GM12878 (cell line): ENCODE data around the gene RGL1. TPM values are rescaled to one million over a fixed set of nuclear protein-coding genes. Genes with fewer than 3 reads are reported as not detected.
"Not testable (repeated sequence)": the region's sequence is repeated elsewhere in the genome, so short reads cannot be mapped to it uniquely, and the experiment has no call there.

ENCODE experiments used
- ATAC-seq: fragments of 200-7000 bp; cut with Tn5 transposase; 3 replicates; pipeline ENCODE4 v1.9.1; 2020; ENCODE audit warnings: mild to moderate bottlenecking, moderate library complexity
- BruUV-seq: library from RNA; stranded (reverse); fragments of 400-500 nt; replicated peaks from 2 replicates; lab custom pipeline; 2021; lab: Mats Ljungman, UMichigan
- CTCF ChIA-PET: fragments of 300-600 bp; sonication (Branson Sonifier 250); formaldehyde crosslinking; extraction: SDS; loops from one replicate; lab custom pipeline; 2021; ENCODE audit warnings: inconsistent platforms; lab: Yijun Ruan, JAX
- POLR2A ChIA-PET: fragments of 350-600 bp; formaldehyde crosslinking; extraction: SDS; loops from one replicate; lab custom pipeline; 2021; ENCODE audit warnings: inconsistent platforms; lab: Charles Lee
- RAD21 ChIA-PET: fragments of 300-600 bp; sonication (Branson Sonifier 250); formaldehyde crosslinking; loops from one replicate; lab custom pipeline; 2023; ENCODE audit warnings: antibody characterized with exemption; ENCODE audit not compliant: unreplicated experiment; lab: Charles Lee
- SMC1A ChIA-PET: fragments of 300-600 bp; sonication (Branson Sonifier 250); formaldehyde crosslinking; loops from one replicate; lab custom pipeline; 2023; ENCODE audit not compliant: unreplicated experiment, uncharacterized antibody; lab: Charles Lee
- DNase-seq: peaks from one replicate; pipeline ENCODE4 v3.0.0-alpha.2; 2011; ENCODE audit warnings: low read depth, low spot score
- FAIRE-seq: peaks from 3 replicates; lab custom pipeline; 2011; peaks lifted over from hg19 to GRCh38; lab: Jason Lieb, UNC
- H2AFZ ChIP-seq: 2 replicates; pipeline ENCODE4 v1.6.0; 2011; ENCODE audit warnings: low read depth, low read length, control low read depth; ENCODE audit not compliant: control insufficient read depth
- H3K27ac ChIP-seq: 2 replicates; pipeline ENCODE4 v1.5.1; 2011; ENCODE audit warnings: control low read depth; ENCODE audit not compliant: control insufficient read depth, insufficient read depth
- H3K27me3 ChIP-seq, 2 experiments: replicated peaks in 1 of 2; 2 replicates each; pipeline versions ENCODE4 v1.6.0 to v1.6.1; 2011; ENCODE audit warnings: low read length in 1 of 2; ENCODE audit not compliant: control insufficient read depth in 2 of 2, insufficient read depth in 2 of 2
- H3K36me3 ChIP-seq, 2 experiments: 2 replicates each; pipeline ENCODE4 v1.5.1; 2011; ENCODE audit warnings: low read length in 1 of 2; ENCODE audit not compliant: control insufficient read depth in 2 of 2, insufficient read depth in 2 of 2
- H3K4me1 ChIP-seq: 2 replicates; pipeline ENCODE4 v1.6.1; 2011; ENCODE audit warnings: mild to moderate bottlenecking, low read length, moderate library complexity, mixed read lengths; ENCODE audit not compliant: control insufficient read depth, insufficient read depth
- H3K4me2 ChIP-seq: 2 replicates; pipeline ENCODE4 v1.6.0; 2011; ENCODE audit warnings: control low read depth; ENCODE audit not compliant: control insufficient read depth, insufficient read depth
- H3K4me3 ChIP-seq: fragments of 200-600 bp; sonication (generic); 2 replicates; pipeline ENCODE4 v1.5.1; 2016
- H3K79me2 ChIP-seq: 2 replicates; pipeline ENCODE4 v1.6.0; 2011; ENCODE audit warnings: low read length; ENCODE audit not compliant: control insufficient read depth, insufficient read depth
- H3K9ac ChIP-seq: 2 replicates; pipeline ENCODE4 v1.8.0; 2011; ENCODE audit warnings: low read length, control low read depth, mixed read lengths; ENCODE audit not compliant: control insufficient read depth, insufficient read depth
- H3K9me3 ChIP-seq: replicated peaks from 3 replicates; pipeline ENCODE4 v1.5.1; 2011; ENCODE audit warnings: mild to moderate bottlenecking, low read length; ENCODE audit not compliant: control insufficient read depth, insufficient read depth
- H4K20me1 ChIP-seq: 2 replicates; pipeline ENCODE4 v1.6.0; 2011; ENCODE audit not compliant: control insufficient read depth, insufficient read depth
- ETV6 ChIP-seq, 2 experiments: fragments of 450-650 bp in 1 of 2; IDR thresholded peaks in 1 of 2; conservative IDR thresholded peaks in 1 of 2; 2 replicates each; pipeline ENCODE4 v1.6.1; 2014; ENCODE audit warnings: antibody characterized with exemption in 1 of 2, borderline replicate concordance in 1 of 2, low read depth in 1 of 2, mild to moderate bottlenecking in 1 of 2, moderate library complexity in 1 of 2
- WGBS: methylation state at CpG from one replicate; pipeline ENCODE4 v1.1.6; 2016; ENCODE audit warnings: low lambda C conversion rate; ENCODE audit not compliant: insufficient replicate concordance, insufficient coverage; ENCODE audit errors: missing lambda C conversion rate; 5-methylcytosine and 5-hydroxymethylcytosine counted together
- in situ Hi-C: fragments of 300-500 bp; cut with MboI; formaldehyde crosslinking; loops from 9 replicates; pipeline ENCODE4 v1.14.3; 2018; ENCODE audit warnings: mixed read lengths
- intact Hi-C: fragments of 100-400 bp; cut with micrococcal nuclease; formaldehyde crosslinking; loops from one replicate; pipeline ENCODE4 v1.14.2; 2022; ENCODE audit not compliant: unreplicated experiment
- polyA plus RNA-seq, 11 experiments: library from polyadenylated mRNA; depleted of rRNA in 4 of 11; unstranded in 6 of 11; stranded (reverse) in 5 of 11; fragments of >200 nt; fragmentation: Nextera tagmentation in 4 of 11; fragmentation: Illumina TruSeq in 1 of 11; extraction: Ambion mirVana in 4 of 11; extraction: Trizol in 1 of 11; gene quantifications; 1 replicate in 1 of 11; 2 replicates in 10 of 11; pipeline versions ENCODE4 v1.2.1 to v1.2.3, GENCODE V29; 2011 to 2016; ENCODE audit warnings: inconsistent platforms in 2 of 11, missing spikeins in 2 of 11, low read depth in 1 of 11
- total RNA-seq, 4 experiments: library from RNA; depleted of rRNA in 3 of 4; stranded (reverse); fragments of >200 nt in 3 of 4; fragmentation: Illumina TruSeq in 1 of 4; extraction: Trizol in 1 of 4; gene quantifications; 2 replicates each; pipeline versions ENCODE4 v1.2.1 to v1.2.3, GENCODE V29; 2013 to 2021

Gene RGL1
- total and polyA plus RNA-seq, 10 of the 15 experiments (the other 5 are each of a cell fraction or from before 2014, with no cell fraction given) = 8.1 to 25.0 (median 19.0) TPM

DNA sequence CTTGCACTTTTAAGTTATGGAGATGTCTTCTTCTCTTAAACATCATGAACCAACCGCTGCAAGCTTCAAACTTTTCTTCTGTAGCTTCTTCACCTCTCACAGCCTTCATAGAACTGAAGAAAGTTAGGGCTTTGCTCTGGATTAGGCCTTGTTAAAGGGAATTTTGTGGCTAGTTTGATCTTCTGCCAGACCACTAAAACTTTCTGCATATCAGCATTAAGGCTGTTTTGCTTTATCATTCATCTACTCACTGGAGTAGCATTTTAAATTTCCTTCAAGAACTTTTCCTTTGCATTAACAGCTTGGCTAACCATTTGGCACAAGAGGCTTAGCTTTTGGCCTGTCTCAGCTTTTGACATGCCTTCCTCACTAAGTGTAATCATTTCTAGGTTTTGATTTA, 43.0 kb upstream of the RGL1 start:
- SMC1A ChIA-PET = interaction anchor here (0.9 to 1.2 kb wide), 3 partner anchors 10 to 77 kb away, joined by 3 read pairs; no protein-coding TSS in a partner anchor
- no peak for ATAC-seq
- H4K20me1 ChIP-seq = no peaks in the 10 kb centered on the region
- TF ChIP-seq ETV6 (conservative IDR thresholded peaks at IDR 0.05 in 1 of 2, IDR thresholded peaks at IDR 0.05 in 1 of 2; ENCODE audit: borderline replicate concordance in 1 of 2, low read depth in 1 of 2) = no peak
- TF ChIP-seq, all 136 proteins: peak for 0
- Histone ChIP-seq H3K4me1 (no peaks in the 10 kb centered on the region), H3K9ac (no peak overlapping the region), H3K36me3 (no peaks in the 10 kb centered on the region), H3K27ac (no peak overlapping the region), H3K4me3 (no peak overlapping the region), H3K9me3 (peaks cover 11% of the 10 kb centered on the region), H3K79me2 (no peaks in the 10 kb centered on the region), H3K27me3 (no peaks in the 10 kb centered on the region), H3K4me2 (no peak overlapping the region), H2AFZ (no peak overlapping the region)
- POLR2A ChIA-PET = interaction anchor here (0.6 to 1.5 kb wide), 3 partner anchors 19 to 98 kb away, joined by 3 read pairs; no protein-coding TSS in a partner anchor
- no TSS peak for BruUV-seq
- DNase-seq (no peak), FAIRE-seq (no peak)
- WGBS = 0% methylated on average over 1 of the region's 1 CpG
- CTCF ChIA-PET = interaction anchor here (1.0 kb wide), 1 partner anchor 106 kb away, joined by 3 read pairs; no protein-coding TSS in a partner anchor
- in situ Hi-C loops = no loop called here
- intact Hi-C loops = no loop called here
- RAD21 ChIA-PET = no interaction called here

DNA sequence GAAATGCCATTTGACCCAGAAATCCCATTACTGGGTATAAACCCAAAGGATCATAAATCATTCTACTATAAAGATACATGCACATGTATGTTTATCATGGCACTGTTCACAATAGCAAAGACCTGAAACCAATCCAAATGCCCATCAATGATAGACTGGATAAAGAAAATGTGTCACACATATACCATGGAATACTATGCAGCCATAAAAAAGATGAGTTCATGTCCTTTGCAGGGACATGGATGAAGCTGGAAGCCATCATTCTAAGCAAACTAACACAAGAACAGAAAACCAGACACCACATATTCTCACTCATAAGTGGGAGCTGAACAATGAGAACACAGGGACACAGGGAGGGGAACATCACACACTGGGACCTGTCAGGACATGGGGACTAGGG, 42.1 kb upstream of the RGL1 start:
- H3K79me2 ChIP-seq, H2AFZ ChIP-seq, POLR2A ChIA-PET, H3K9ac ChIP-seq, H3K4me2 ChIP-seq, H3K4me3 ChIP-seq, H4K20me1 ChIP-seq, in situ Hi-C loops, H3K36me3 ChIP-seq, CTCF ChIA-PET, ATAC-seq, H3K4me1 ChIP-seq, H3K27me3 ChIP-seq, BruUV-seq, H3K27ac ChIP-seq, FAIRE-seq, RAD21 ChIA-PET, DNase-seq, intact Hi-C loops: not testable (repeated sequence)
- H3K9me3 ChIP-seq = peaks cover 11% of the 10 kb centered on the region
- SMC1A ChIA-PET = interaction anchor here (0.6 to 1.0 kb wide), 2 partner anchors 11 to 135 kb away, joined by 3 read pairs; no protein-coding TSS in a partner anchor
